Psoas muscle (tissue), 8 donors: ENCODE results near the gene BID. TPM values are rescaled to one million over a fixed set of nuclear protein-coding genes. Genes with fewer than 3 reads are reported as not detected.

Source experiments
- ATAC-seq, 4 donors: fragments of 200-7000 bp; cut with Tn5 transposase; one replicate each; pipeline ENCODE4 v1.9.1; 2020; ENCODE audit warnings: moderate library complexity in 3 of 4, mild to moderate bottlenecking in 2 of 4
- DNase-seq, 2 donors: peaks; one replicate each; pipeline ENCODE4 v3.0.0-alpha.2; 2020
- H3K27ac ChIP-seq: fragments of 200-600 bp; one replicate; pipeline ENCODE4 v1.8.0; 2022
- H3K27me3 ChIP-seq, 3 donors: fragments of 200-600 bp in 1 of 3; one replicate each; pipeline versions ENCODE4 v1.6.1 to v1.8.0; 2013 to 2022; ENCODE audit warnings: low read length in 2 of 3, mild to moderate bottlenecking in 2 of 3, moderate library complexity in 1 of 3; ENCODE audit not compliant: insufficient read depth in 3 of 3
- H3K36me3 ChIP-seq, 2 donors: fragments of 200-600 bp in 1 of 2; one replicate each; pipeline versions ENCODE4 v1.6.1 to v1.8.0; 2013 to 2022; ENCODE audit warnings: low read depth in 1 of 2, mild to moderate bottlenecking in 1 of 2, moderate library complexity in 1 of 2; ENCODE audit not compliant: insufficient read depth in 1 of 2
- H3K4me1 ChIP-seq: fragments of 200-600 bp; one replicate; pipeline ENCODE4 v1.8.0; 2022
- H3K4me3 ChIP-seq: fragments of 200-600 bp; one replicate; pipeline ENCODE4 v1.8.0; 2022; ENCODE audit warnings: mild to moderate bottlenecking
- H3K9me3 ChIP-seq: fragments of 200-600 bp; one replicate; pipeline ENCODE4 v1.8.0; 2022
- WGBS, 3 donors: extraction: QIAGEN DNeasy Blood & Tissue Kit; methylation state at CpG; one replicate each; pipeline versions ENCODE4 v1.1.6 to v1.1.7; 2013; 5-methylcytosine and 5-hydroxymethylcytosine counted together
- intact Hi-C, 2 donors: fragments of 100-400 bp; cut with DNase I; formaldehyde crosslinking; loops; one replicate each; pipeline versions ENCODE4 v1.11.0 to v1.14.2; 2022
- polyA plus RNA-seq, 3 donors: library from polyadenylated mRNA; stranded (reverse); fragments of 200-250 nt; gene quantifications; one replicate each; pipeline ENCODE4 v1.2.3, GENCODE V29; 2013
- total RNA-seq, 4 donors: library from RNA; stranded (reverse); fragmentation: NEBNext Ultra II Directional in 2 of 4; extraction: Animal tissue kit (Norgen Biotek cat#: 25700) in 2 of 4; gene quantifications; one replicate each; pipeline versions ENCODE4 v1.2.1 to v1.2.4, GENCODE V29; 2021 to 2023
- TF ChIP-seq, protein P1 (sequence below): fragments of 200-600 bp; IDR thresholded peaks from one replicate; pipeline ENCODE4 v1.8.0; 2022; ENCODE audit warnings: antibody characterized with exemption
- donor health status: healthy with polysubstance abuse.
- donor health status: DM: no; HTN: no; CAD: no; lungs with moderate emphysema.
- donor health status: Bipolar disorder and iron deficiency.
- donor health status: healthy.
- donor health status: DM: yes; HTN: yes; CAD: no.
- donor health status: DM: no; HTN: no; CAD: no.
- donor health status: DM: no; HTN: no; CAD: no.
- donor health status: DM: yes; HTN: yes; CAD: no.

BID gene
- total and polyA plus RNA-seq, 7 donors: 5.6 to 27.4 (median 9.9) TPM

DNA sequence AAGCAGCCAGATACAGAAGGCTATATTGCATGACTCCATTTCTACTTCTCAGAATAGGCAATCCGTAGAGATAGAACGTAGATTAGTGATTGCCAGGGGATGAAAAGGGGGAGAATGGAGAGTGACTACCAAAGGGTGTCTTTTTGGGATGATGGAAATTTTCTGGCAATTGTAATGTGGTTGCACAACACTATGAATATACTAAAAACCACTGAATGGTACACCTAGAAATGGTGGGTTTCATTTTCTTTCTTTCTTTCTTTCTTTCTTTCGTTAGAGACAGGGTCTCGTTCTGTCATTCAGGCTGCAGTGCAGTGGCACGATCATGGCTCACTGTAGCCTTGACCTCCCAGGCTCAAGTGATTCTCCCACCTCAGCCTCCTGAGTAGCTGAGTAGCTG, 54.4 kb downstream of the BID start:
- TF ChIP-seq, protein P1, sequence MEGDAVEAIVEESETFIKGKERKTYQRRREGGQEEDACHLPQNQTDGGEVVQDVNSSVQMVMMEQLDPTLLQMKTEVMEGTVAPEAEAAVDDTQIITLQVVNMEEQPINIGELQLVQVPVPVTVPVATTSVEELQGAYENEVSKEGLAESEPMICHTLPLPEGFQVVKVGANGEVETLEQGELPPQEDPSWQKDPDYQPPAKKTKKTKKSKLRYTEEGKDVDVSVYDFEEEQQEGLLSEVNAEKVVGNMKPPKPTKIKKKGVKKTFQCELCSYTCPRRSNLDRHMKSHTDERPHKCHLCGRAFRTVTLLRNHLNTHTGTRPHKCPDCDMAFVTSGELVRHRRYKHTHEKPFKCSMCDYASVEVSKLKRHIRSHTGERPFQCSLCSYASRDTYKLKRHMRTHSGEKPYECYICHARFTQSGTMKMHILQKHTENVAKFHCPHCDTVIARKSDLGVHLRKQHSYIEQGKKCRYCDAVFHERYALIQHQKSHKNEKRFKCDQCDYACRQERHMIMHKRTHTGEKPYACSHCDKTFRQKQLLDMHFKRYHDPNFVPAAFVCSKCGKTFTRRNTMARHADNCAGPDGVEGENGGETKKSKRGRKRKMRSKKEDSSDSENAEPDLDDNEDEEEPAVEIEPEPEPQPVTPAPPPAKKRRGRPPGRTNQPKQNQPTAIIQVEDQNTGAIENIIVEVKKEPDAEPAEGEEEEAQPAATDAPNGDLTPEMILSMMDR: no peak
- H3K27me3 ChIP-seq: no peaks in the 10 kb centered on the region
- intact Hi-C loops: loop anchor here in 1 of 2 donors (10.0 kb wide), 1 partner anchor 75 kb away; no protein-coding TSS in a partner anchor
- H3K4me3 ChIP-seq: no peak overlapping the region
- no peaks in the 10 kb centered on the region for H3K9me3 ChIP-seq
- no peak overlapping the region for H3K27ac ChIP-seq
- ATAC-seq: no peak
- peaks cover 10% of the 10 kb centered on the region for H3K4me1 ChIP-seq
- H3K36me3 ChIP-seq: peaks cover 0 to 6% of the 10 kb centered on the region in 2 donors
- 93 to 97% (median 96%) methylated on average over 5 of the region's 5 CpGs for WGBS, 3 donors
- DNase-seq: no peak

DNA sequence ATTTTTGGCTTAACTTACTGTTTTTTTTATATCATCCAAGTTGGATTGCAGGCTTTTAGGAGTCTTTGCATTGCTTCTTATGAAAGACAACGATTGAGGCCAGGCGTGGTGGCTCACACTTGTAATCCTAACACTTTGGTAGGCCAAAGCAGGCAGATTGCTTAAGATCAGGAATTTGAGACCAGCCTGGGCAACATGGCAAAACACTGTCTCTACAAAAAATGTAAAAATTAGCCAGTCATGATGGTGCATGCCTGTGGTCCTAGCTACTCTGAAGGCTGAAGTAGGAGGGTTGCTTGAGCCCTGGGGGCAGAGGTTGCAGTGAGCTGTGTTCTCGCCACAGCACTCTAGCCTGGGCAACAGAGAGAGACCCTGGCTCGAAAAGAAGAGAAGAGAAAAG, 56.6 kb downstream of the BID start:
- H3K27me3 ChIP-seq: no peaks in the 10 kb centered on the region
- no peak overlapping the region for H3K27ac ChIP-seq
- intact Hi-C loops: loop anchor here in 1 of 2 donors (10.0 kb wide), 1 partner anchor 73 kb away; no protein-coding TSS in a partner anchor
- no peak overlapping the region for H3K4me3 ChIP-seq
- no peaks in the 10 kb centered on the region for H3K9me3 ChIP-seq
- H3K4me1 ChIP-seq: peaks cover 7% of the 10 kb centered on the region
- H3K36me3 ChIP-seq: peaks cover 0 to 9% of the 10 kb centered on the region in 2 donors
- ATAC-seq: no peak
- TF ChIP-seq, protein P1: no peak
- WGBS, 3 donors: 87 to 92% (median 89%) methylated on average over 4 of the region's 4 CpGs
- DNase-seq: no peak

DNA sequence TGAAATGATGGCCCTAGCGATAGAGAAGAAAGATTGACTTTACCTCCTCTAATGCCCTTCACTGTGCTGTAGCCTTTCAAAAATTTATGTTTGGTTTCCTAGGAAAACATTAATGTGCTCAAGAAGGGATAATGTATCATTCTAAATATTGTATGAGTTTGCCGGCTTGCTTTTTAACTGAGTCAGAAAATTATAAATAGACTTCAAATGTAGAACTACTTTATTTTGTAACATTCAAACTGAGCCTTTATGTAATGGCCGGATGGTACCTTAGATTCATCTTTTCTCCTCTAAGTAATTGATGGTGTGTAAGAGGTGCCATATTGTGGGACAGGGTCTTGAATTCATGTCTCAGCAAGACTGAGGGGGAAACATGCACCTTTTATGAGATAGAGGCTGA, 57.7 kb downstream of the BID start:
- H3K36me3 ChIP-seq: peaks cover 0 to 8% of the 10 kb centered on the region in 2 donors
- DNase-seq (no peak), ATAC-seq (peak in 3 of 4 donors; percentile 36 to 71 (median 52))
- no peak overlapping the region for H3K4me3 ChIP-seq
- peak overlapping the region; percentile 41 for H3K27ac ChIP-seq
- peaks cover 7% of the 10 kb centered on the region for H3K4me1 ChIP-seq
- 75 to 85% (median 77%) methylated on average over 3 of the region's 3 CpGs for WGBS, 3 donors
- no peaks in the 10 kb centered on the region for H3K27me3 ChIP-seq
- intact Hi-C loops: loop anchor here in 1 of 2 donors (10.0 kb wide), 1 partner anchor 72 kb away; no protein-coding TSS in a partner anchor
- no peaks in the 10 kb centered on the region for H3K9me3 ChIP-seq
- TF ChIP-seq, protein P1: no peak

DNA sequence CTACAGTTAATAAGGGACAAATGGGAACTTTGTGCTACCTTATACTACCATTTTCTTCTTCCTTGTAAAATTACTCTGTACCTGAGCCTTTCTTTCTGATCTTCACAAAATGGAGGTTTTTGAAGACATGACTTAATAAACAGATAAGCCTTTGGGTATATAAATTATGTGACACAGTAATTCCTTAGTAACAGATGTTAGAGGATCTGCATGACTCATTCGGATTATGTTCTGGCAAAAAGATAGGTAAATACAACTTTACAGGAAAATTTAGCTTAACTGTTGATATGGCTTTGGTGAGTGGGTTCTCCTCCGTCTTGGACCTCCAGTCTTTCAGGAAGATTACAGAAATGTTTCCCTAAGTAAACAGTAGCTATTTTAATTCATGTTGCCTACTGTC, 61.8 kb downstream of the BID start:
- Histone ChIP-seq H3K36me3 (peaks cover 0 to 33% of the 10 kb centered on the region in 2 donors), H3K4me1 (peaks cover 7% of the 10 kb centered on the region), H3K27ac (no peak overlapping the region), H3K4me3 (no peak overlapping the region), H3K9me3 (no peaks in the 10 kb centered on the region), H3K27me3 (no peaks in the 10 kb centered on the region)
- ATAC-seq (no peak), DNase-seq (no peak)
- WGBS, 3 donors: 64 to 68% (median 66%) methylated on average over 2 of the region's 2 CpGs
- intact Hi-C loops: loop anchor here in 1 of 2 donors (10.0 kb wide), 1 partner anchor 68 kb away; no protein-coding TSS in a partner anchor
- TF ChIP-seq, protein P1: no peak

DNA sequence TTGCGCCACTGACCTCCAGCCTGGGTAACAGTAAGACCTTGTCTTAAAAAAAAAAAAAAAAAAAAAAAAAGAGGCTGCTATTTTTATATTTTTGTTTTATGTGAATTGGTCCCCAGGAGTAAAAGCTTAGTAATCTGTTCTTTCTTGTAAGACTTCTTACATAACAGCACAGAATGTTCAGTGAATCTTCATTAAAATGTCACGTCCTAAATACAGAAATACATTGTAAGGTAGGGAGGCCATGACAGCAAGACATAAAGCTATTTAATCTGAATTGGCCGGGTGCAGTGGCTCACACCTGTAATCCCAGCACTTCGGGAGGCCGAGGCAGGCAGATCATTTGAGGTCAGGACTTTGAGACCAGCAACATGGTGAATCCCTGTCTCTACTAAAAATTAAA, 64.2 kb downstream of the BID start:
- Histone ChIP-seq H3K4me1 (peaks cover 3% of the 10 kb centered on the region), H3K9me3 (no peaks in the 10 kb centered on the region), H3K4me3 (no peak overlapping the region), H3K27me3 (no peaks in the 10 kb centered on the region), H3K36me3 (peaks cover 0 to 50% of the 10 kb centered on the region in 2 donors), H3K27ac (no peak overlapping the region)
- WGBS, 3 donors: 94 to 96% (median 95%) methylated on average over 5 of the region's 5 CpGs
- intact Hi-C loops: loop anchor here in 1 of 2 donors (10.0 kb wide), 1 partner anchor 65 kb away; no protein-coding TSS in a partner anchor
- TF ChIP-seq, protein P1: no peak
- ATAC-seq (no peak), DNase-seq (no peak)
